Muscle of back (tissue), 13 donors: ENCODE measurements around the gene PARVA. TPM values are rescaled to one million over a fixed set of nuclear protein-coding genes. Genes with fewer than 3 reads are reported as not detected.
A peak's percentile ranks its signal among the peaks of the same experiment; 100 is the strongest.
"Not testable (repeated sequence)": the region's sequence is repeated elsewhere in the genome, so short reads cannot be mapped to it uniquely, and the experiment has no call there.

Experiments used
- DNase-seq, 3 donors: peaks; one replicate each; pipeline versions ENCODE4 v3.0.0 to v3.0.0-alpha.2; 2013
- long read RNA-seq, 9 donors: transcript quantifications; one replicate each; lab custom pipeline, GENCODE V29; 2026
- polyA plus RNA-seq, 10 donors: library from polyadenylated mRNA; unstranded; fragments of 120-200 nt; gene quantifications; one replicate each; pipeline ENCODE4 v1.2.1, GENCODE V29; 2013; ENCODE audit not compliant: insufficient read length in 10 of 10

The PARVA gene
- 10 to 100 TPM; 51.1 to 89.6 (median 67.8) TPM for polyA plus RNA-seq
- long read RNA-seq, donor 1, full-length matches to known transcripts, result 17 of 38 reads
- long read RNA-seq, donor 1, partial matches to known transcripts, result 21 of 38 reads
- long read RNA-seq, donor 1, other reads (novel, unspliced or antisense), result 0 of 38 reads
- long read RNA-seq, donor 2, full-length matches to known transcripts, result 9 of 9 reads
- long read RNA-seq, donor 2, partial matches to known transcripts, result 0 of 9 reads
- long read RNA-seq, donor 2, other reads (novel, unspliced or antisense), result 0 of 9 reads
- long read RNA-seq, donor 3, result 0 reads
- long read RNA-seq, donor 4, full-length matches to known transcripts, result 8 of 8 reads
- long read RNA-seq, donor 4, partial matches to known transcripts, result 0 of 8 reads
- long read RNA-seq, donor 4, other reads (novel, unspliced or antisense), result 0 of 8 reads
- long read RNA-seq, donor 5, full-length matches to known transcripts, result 12 of 27 reads
- long read RNA-seq, donor 5, partial matches to known transcripts, result 15 of 27 reads
- long read RNA-seq, donor 5, other reads (novel, unspliced or antisense), result 0 of 27 reads
- long read RNA-seq, donor 6, full-length matches to known transcripts, result 16 of 28 reads
- long read RNA-seq, donor 6, partial matches to known transcripts, result 12 of 28 reads
- long read RNA-seq, donor 6, other reads (novel, unspliced or antisense), result 0 of 28 reads
- long read RNA-seq, donor 7, full-length matches to known transcripts, result 9 of 9 reads
- long read RNA-seq, donor 7, partial matches to known transcripts, result 0 of 9 reads
- long read RNA-seq, donor 7, other reads (novel, unspliced or antisense), result 0 of 9 reads
- long read RNA-seq, donor 8, full-length matches to known transcripts, result 8 of 8 reads
- long read RNA-seq, donor 8, partial matches to known transcripts, result 0 of 8 reads
- long read RNA-seq, donor 8, other reads (novel, unspliced or antisense), result 0 of 8 reads
- long read RNA-seq, donor 9, full-length matches to known transcripts, result 1 of 1 reads
- long read RNA-seq, donor 9, partial matches to known transcripts, result 0 of 1 reads
- long read RNA-seq, donor 9, other reads (novel, unspliced or antisense), result 0 of 1 reads

GRCh38 chr11:12377106-12377823, at the start of gene PARVA:
Gene PARVA, plus strand, starts transcription at chr11:12377571. Its CDS starts 77 bp downstream, at chr11:12377648.
- DNase-seq, result peak; percentile 83 to 93 (median 84)

- DNase-seq, result no peak
Observed at GRCh38 chr11:12329169-12329568, 48.2 kb upstream of the PARVA start.

GRCh38 chr11:12329797-12330196, 47.6 kb upstream of the PARVA start:
- no peak for DNase-seq

GRCh38 chr11:12330485-12331231, 46.7 kb upstream of the PARVA start:
- no peak for DNase-seq

- DNase-seq, result peak; percentile 87 to 93 (median 89)
Observed at GRCh38 chr11:12331239-12331874, 46.0 kb upstream of the PARVA start.

- no peak for DNase-seq
Observed at GRCh38 chr11:12343526-12343925, 33.8 kb upstream of the PARVA start.

- no peak for DNase-seq
Observed at GRCh38 chr11:12353534-12353933, 23.8 kb upstream of the PARVA start.

GRCh38 chr11:12354750-12355545, 22.4 kb upstream of the PARVA start:
- no peak for DNase-seq

GRCh38 chr11:12356944-12357655, 20.3 kb upstream of the PARVA start:
- no peak for DNase-seq

- DNase-seq, result not testable (repeated sequence)
Observed at GRCh38 chr11:12357697-12358096, 19.7 kb upstream of the PARVA start.

GRCh38 chr11:12358302-12359188, 18.8 kb upstream of the PARVA start:
- no peak for DNase-seq

GRCh38 chr11:12359761-12360160, 17.6 kb upstream of the PARVA start:
- DNase-seq, result peak in 1 of 3 donors; percentile 31

GRCh38 chr11:12361682-12362081, 15.7 kb upstream of the PARVA start:
- no peak for DNase-seq

- DNase-seq, result no peak
Observed at GRCh38 chr11:12362857-12363256, 14.5 kb upstream of the PARVA start.

GRCh38 chr11:12363373-12363772, 14.0 kb upstream of the PARVA start:
- no peak for DNase-seq

- DNase-seq, result not testable (repeated sequence)
Observed at GRCh38 chr11:12365965-12366575, 11.3 kb upstream of the PARVA start.

- not testable (repeated sequence) for DNase-seq
Observed at GRCh38 chr11:12367057-12367456, 10.3 kb upstream of the PARVA start.
